NCI-H69 (cell line): ENCODE measurements around the gene MICA.
"Not testable (repeated sequence)": the region's sequence is repeated elsewhere in the genome, so short reads cannot be mapped to it uniquely, and the experiment has no call there.

Experiments
- DNase-seq: peaks from one replicate; lab custom pipeline; 2025; lab: John Stamatoyannopoulos, UW

The MICA gene

GRCh38 chr6:31383149-31383548 lies 20.2 kb upstream of the MICA start:
- DNase-seq = no peak

- DNase-seq = no peak
Observed at GRCh38 chr6:31385041-31385440, 18.4 kb upstream of the MICA start.

DNA sequence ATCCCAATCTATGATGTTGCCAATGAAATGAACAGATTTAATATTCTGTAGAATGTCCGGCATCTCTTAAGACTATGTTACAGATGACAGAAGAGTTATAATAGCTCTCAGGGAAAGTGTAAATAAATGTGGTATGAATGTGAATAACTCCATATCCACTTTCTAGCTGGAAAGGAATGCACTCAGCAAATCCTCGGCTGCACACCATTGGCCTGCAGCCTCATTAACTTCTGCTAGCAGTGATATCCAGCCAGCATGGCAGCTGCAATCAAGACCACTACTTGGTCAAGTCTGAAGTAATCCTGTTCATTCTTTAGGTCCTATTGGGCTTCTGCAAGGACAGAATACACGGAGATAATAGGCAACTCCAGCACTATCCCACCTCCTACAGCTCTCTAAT lies 17.3 kb upstream of the MICA start:
- no peak for DNase-seq

- no peak for DNase-seq
Observed at GRCh38 chr6:31386977-31387376, 16.4 kb upstream of the MICA start.

DNA sequence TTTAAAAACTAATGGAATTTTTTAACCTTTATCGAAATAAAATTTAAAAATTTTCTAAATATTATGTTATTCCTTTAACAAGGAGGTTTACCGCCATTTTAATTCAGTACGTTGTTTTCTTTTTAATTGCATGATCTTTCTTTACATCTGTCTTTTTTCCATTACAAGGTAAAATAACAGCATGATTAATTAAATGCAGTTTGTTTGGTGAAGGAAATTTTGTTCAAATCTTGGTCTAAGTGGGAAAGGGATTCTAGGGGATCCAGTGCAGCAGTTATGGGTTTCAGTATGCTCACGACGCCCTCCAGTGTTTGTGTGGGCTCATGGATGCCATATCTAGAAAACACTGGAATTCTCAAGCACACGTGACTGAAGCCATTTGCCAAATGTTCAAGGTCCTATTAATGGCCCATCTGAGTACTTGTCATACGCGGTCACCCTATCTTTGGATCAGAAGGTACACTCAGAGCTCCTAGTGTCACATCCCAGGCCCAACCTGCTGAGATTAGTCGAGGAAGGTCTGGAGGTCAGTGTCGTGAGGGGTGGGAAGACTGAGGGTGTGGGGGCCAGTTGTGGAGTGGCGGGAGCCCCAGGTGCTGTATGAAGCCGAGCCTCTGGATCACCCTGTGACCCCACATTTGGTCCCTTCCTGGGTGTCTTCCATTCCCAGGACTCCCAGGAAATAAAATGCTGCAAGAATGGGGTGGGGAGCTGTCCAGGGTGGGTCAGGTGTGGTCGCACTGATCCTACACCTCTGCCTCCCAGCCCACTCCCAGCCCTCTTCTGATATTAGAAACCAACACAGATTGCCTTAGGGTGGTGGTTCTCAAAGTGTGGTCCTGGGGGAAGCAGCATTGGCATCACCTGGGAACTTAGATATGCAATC lies 14.2 kb upstream of the MICA start:
- not testable (repeated sequence) for DNase-seq

- not testable (repeated sequence) for DNase-seq
Observed at GRCh38 chr6:31389802-31390132, 13.6 kb upstream of the MICA start.

- no peak for DNase-seq
Observed at GRCh38 chr6:31393932-31394331, 9.5 kb upstream of the MICA start.

- no peak for DNase-seq
Observed at GRCh38 chr6:31394381-31394780, 9.0 kb upstream of the MICA start.

DNA sequence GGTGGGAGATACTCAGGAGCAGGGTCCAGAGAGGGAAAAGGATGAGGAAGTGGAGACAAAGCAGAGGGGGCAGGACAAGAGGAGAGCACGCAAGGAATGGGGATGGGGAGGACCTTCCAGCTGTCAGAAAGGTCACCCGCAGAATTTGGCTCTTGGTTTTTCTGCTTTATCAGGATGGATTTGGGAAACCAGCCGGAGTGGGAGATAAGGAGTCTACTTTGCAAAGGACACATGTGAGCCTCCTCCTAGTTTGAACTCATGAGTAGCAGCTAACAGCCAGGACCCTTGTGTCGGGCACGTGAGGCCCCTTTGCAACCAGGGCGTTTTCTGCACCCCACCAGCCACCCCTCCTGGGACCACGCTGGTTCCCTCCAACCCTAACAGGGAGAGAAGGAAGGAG lies 7.6 kb upstream of the MICA start:
- no peak for DNase-seq

GRCh38 chr6:31396422-31397152 lies 6.8 kb upstream of the MICA start:
- peak; percentile 64 for DNase-seq

GRCh38 chr6:31397153-31397499 lies 6.3 kb upstream of the MICA start:
- not testable (repeated sequence) for DNase-seq

DNA sequence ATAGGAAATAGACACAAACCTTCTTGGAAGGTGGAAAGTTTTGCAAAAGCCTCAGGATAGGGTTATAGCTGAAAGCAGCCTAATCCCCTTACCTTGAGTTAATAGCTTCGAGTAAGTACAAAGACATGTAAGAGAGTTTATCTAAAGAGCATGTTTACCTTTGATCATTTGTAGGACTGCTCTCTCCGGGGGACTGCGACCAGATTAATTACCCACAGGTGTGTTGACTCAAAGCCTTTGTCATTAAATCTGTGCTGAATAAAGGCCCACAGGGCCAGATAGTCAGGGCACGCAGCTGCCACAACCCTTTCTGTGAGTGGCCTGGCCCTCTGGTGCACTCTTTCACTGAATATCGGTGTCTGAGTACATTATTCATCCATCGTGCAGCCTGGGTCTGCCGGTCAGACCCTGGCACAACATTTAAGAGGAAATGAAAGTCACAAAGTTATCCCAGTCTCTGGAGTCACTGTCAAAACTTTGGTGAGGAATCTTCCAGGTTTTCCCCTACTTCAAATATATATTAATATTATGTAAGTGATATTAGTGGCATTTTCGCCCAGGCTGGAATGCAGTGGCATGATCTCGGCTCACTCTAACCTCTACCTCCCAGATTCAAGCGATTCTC lies 5.4 kb upstream of the MICA start:
- peak; percentile 5 for DNase-seq

DNA sequence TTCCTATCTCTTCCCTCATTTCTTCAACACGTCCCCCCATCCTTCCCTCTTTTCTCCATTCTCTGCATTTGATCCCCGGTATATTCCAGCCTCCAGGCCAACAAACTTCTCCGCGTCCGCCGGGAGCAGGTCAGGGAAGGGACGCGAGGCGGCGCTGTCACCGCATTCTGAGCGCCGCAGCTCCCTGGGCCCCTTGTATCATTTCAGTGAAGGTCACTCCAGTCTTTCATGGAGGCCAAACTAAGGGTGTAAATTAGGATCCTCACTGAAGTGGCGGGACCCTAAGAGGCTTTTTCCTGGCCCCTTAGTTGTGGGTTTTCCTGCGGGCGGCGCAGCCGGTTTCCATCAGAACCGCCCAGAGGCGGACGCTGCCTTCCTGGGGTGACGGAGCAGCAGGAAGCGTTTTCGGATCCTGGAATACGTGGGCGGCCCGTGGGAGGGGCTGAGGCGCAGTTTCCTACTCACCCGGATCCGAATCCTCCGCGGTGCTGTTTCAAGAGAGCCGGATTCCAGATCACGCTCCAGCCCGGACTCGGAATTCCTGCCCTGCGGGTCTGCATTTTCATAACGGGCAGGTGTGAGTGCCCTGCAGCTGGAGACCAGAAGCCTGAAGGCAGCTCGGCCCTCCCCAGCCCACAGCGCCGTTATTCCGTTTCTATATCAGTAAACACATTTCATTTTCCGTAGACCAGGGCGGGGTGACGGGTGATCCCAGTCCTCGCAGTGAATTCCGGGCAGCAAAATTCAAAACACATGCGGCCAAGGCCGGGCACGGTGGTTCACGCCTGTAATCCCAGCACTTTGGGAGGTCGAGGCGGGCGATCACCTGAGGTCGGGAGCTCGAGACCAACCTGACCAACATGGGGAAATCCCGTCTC lies 3.6 kb upstream of the MICA start:
- DNase-seq = peak; percentile 42

GRCh38 chr6:31400467-31401289 lies 2.7 kb upstream of the MICA start:
- no peak for DNase-seq

GRCh38 chr6:31401403-31401802 lies 2.0 kb upstream of the MICA start:
- DNase-seq = no peak

- no peak for DNase-seq
Observed at GRCh38 chr6:31402324-31403282, 792 bp upstream of the MICA start.

DNA sequence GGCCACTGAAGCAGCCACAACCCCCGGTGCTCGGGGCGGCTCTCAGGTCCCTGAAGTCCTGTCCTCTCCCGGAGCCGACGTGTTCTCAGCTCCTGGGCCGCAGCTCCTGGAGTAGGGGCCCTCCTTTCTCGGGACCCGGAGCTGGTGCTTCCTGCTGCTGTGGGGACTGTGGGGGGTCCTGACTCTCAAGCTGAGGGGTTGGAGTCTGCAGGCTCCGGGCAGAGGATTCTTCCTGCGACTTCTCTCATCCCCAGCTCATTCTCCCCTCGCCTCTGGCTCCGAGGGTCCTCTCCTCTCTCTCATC lies 618 bp downstream of the MICA start:
- not testable (repeated sequence) for DNase-seq

GRCh38 chr6:31405996-31406395 lies 2.6 kb downstream of the MICA start:
- DNase-seq = no peak

- no peak for DNase-seq
Observed at GRCh38 chr6:31407699-31408098, 4.3 kb downstream of the MICA start.

GRCh38 chr6:31412506-31412905 lies 9.1 kb downstream of the MICA start:
- DNase-seq = no peak
